ENCODE results near the gene OR10J5.

OR10J5 gene, protein sequence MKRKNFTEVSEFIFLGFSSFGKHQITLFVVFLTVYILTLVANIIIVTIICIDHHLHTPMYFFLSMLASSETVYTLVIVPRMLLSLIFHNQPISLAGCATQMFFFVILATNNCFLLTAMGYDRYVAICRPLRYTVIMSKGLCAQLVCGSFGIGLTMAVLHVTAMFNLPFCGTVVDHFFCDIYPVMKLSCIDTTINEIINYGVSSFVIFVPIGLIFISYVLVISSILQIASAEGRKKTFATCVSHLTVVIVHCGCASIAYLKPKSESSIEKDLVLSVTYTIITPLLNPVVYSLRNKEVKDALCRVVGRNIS

DNA sequence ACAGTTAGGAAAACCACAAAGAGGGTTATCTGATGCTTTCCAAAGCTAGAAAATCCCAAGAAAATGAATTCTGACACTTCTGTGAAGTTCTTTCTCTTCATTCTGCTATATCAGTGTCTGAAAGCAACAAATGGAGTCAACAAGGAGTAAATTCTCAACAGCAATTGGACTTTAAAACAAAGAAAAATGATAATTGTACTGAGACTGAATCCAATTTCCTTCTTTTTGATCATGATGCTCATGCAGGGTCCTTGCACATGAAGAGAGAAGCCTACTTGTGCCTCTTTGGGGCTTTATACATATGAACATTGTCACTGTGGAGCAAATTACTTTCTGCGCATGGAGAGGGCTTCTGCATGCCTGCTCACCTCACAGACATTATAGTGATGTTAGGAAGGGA is at the start of gene OR10J5:
TSS of gene OR10J5 (minus strand) at position 101 of the 400 bp plus-strand sequence. CDS start at position 101, 0 bp downstream.
- DNase-seq (ENCODE audit: low read depth) = no peak
- TF ChIP-seq, protein P1, sequence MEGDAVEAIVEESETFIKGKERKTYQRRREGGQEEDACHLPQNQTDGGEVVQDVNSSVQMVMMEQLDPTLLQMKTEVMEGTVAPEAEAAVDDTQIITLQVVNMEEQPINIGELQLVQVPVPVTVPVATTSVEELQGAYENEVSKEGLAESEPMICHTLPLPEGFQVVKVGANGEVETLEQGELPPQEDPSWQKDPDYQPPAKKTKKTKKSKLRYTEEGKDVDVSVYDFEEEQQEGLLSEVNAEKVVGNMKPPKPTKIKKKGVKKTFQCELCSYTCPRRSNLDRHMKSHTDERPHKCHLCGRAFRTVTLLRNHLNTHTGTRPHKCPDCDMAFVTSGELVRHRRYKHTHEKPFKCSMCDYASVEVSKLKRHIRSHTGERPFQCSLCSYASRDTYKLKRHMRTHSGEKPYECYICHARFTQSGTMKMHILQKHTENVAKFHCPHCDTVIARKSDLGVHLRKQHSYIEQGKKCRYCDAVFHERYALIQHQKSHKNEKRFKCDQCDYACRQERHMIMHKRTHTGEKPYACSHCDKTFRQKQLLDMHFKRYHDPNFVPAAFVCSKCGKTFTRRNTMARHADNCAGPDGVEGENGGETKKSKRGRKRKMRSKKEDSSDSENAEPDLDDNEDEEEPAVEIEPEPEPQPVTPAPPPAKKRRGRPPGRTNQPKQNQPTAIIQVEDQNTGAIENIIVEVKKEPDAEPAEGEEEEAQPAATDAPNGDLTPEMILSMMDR (conservative IDR thresholded peaks at IDR 0.05; ENCODE audit: low read length) = no peak
- H3K4me3 ChIP-seq (ENCODE audit: low read length) = no peak within 1 kb of the TSS

DNA sequence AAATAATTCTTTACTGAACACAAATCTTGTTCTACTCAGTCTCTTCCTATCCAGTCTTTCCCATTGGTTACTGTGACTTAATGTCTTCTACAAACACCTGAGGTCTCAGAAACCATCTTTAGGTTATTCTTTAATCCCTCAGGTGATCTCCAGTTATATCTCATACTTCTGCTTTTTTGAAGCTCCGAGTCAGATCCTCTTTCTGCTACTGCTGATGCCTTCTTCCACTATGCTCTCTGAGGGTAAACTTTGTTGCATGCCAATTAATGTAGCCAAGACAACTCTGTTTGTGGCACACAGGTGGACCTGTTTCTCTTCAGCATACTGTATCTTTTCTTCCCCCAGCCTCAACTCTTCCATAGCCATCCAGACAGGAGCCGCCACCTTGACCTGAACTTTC is 48.7 kb upstream of the OR10J5 start:
- no peak overlapping the region for H3K4me3 ChIP-seq (ENCODE audit: low read length)
- DNase-seq (ENCODE audit: low read depth) = no peak
- TF ChIP-seq, protein P1 (conservative IDR thresholded peaks at IDR 0.05; ENCODE audit: low read length) = no peak

DNA sequence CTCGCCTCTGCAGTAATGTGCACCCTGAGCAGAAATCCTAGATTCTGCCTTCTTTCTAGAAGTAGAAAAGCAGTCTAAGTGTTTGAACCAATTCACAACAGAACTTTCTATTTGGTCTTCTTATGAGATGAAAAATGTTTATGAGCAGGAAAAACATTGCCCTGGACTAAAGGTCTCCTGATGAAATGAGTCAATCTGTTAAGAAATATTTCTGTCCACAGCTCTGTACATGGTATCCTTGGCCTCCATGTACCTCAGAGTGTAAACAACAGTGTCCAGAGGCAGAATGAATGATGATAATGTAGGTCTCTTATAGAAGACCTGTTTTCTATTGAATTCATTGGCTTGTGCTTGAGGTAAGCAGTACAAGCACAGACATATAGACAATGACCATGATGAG is 45.6 kb upstream of the OR10J5 start:
- no peak for DNase-seq (ENCODE audit: low read depth)
- TF ChIP-seq, protein P1 (conservative IDR thresholded peaks at IDR 0.05; ENCODE audit: low read length) = no peak
- H3K4me3 ChIP-seq (ENCODE audit: low read length) = no peak overlapping the region

DNA sequence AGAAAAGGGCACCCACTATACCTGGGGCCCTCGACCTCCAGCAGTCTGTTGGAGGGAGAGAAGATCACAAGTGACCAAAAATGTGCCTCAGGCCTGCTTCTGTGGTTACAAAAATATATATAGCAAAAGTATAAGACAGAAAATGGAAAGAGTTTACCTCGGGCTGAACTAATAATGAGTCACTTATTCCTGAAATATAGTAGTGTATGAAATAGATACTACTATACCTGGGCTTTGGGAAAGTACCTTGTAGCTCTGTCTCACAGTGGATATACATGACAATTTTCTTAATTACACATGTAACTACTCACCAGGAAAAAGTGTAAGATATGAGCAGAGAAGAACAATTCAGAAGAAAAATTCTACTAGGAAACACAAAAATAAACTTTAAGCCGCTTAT is 44.5 kb upstream of the OR10J5 start:
- no peak for DNase-seq (ENCODE audit: low read depth)
- TF ChIP-seq, protein P1 (conservative IDR thresholded peaks at IDR 0.05; ENCODE audit: low read length) = no peak
- H3K4me3 ChIP-seq (ENCODE audit: low read length) = no peak overlapping the region

DNA sequence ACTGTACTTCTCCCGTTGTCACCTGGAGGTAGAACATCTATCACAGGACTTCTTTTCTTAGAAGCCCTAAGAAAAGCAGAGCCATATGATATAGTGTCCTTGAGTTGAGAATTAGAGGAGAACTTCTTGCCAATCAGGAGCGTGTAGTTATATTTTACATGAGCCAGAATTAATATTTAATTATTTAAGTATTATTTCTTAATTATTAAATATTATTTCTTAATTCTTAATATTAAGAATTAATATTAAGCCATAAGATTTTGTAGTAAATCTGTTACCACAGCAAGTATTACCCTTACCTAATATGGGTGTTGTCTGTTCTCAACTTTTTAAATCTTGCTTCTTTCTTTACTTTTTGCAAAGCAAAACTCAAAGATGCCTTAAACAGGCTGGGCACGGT is 41.6 kb upstream of the OR10J5 start:
- H3K4me3 ChIP-seq (ENCODE audit: low read length) = no peak overlapping the region
- TF ChIP-seq, protein P1 (conservative IDR thresholded peaks at IDR 0.05; ENCODE audit: low read length) = no peak

DNA sequence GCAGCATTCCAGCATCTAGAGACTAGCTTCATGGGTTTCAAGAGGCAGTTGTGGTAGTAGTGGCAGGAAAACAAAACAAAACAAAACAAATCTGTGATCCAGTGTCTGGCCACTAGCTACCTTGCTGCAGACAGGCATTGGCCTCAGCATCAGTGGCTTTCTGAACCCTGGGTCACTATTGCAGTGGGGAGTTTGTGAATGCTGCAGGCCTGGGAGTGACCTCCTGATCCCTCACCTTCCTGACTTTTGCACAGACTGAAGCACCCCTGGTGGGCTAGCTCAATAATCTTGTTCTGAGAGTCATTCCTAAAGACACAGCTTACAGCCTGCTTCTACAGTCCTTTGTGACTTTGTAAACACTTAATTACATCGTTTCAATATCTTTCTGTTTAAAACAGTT is 26.9 kb upstream of the OR10J5 start:
- no peak for DNase-seq (ENCODE audit: low read depth)
- no peak overlapping the region for H3K4me3 ChIP-seq (ENCODE audit: low read length)
- TF ChIP-seq, protein P1 (conservative IDR thresholded peaks at IDR 0.05; ENCODE audit: low read length) = no peak

More for the DNA sequence above, 41.6 kb upstream of the OR10J5 start:
- no peak for DNase-seq (ENCODE audit: low read depth)

DNA sequence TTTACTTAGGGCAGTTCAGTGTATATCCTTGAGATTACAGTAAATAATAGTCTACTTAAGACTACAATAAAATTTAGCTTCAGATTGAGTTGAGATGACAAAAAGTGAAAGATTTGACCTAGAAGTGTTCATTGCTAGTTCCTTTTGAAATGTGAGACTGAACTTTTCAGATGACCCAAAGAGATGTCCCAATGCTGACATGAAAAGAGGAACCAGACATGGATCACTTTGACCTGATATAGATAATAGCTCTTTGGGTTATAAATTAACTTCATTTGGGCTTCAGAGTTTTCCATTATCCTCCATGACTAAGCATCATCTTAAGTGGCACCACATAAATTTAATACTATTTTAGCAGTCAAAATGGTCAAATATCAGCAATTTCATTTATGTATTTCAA is 25.7 kb upstream of the OR10J5 start:
- no peak overlapping the region for H3K4me3 ChIP-seq (ENCODE audit: low read length)
- DNase-seq (ENCODE audit: low read depth) = no peak
- TF ChIP-seq, protein P1 (conservative IDR thresholded peaks at IDR 0.05; ENCODE audit: low read length) = no peak
